CD8-positive, alpha-beta memory T cell (primary cell): ENCODE data around the gene TTC28. TPM values are rescaled to one million over a fixed set of nuclear protein-coding genes. Genes with fewer than 3 reads are reported as not detected.

Experiments used
- CTCF ChIA-PET: fragments of 350-600 bp; sonication (Branson Sonifier 250); formaldehyde crosslinking; loops from one replicate; lab custom pipeline; 2021; ENCODE audit warnings: antibody characterized with exemption; lab: Charles Lee
- POLR2A ChIA-PET: fragments of 350-600 bp; sonication (Branson Sonifier 250); formaldehyde crosslinking; loops from one replicate; lab custom pipeline; 2021; ENCODE audit warnings: antibody characterized with exemption; lab: Charles Lee
- DNase-seq, 5 donors: peaks; one replicate each; pipeline versions ENCODE4 v3.0.0 to v3.0.0-alpha.2; 2020 to 2022; ENCODE audit warnings: mixed read lengths in 1 of 5
- H3K27ac ChIP-seq: one replicate; pipeline ENCODE4 v1.7.0; 2013; ENCODE audit warnings: low read depth, mild to moderate bottlenecking, low read length, moderate library complexity
- H3K27me3 ChIP-seq: 2 replicates; pipeline ENCODE4 v1.7.0; 2013; ENCODE audit warnings: low read length, mild to moderate bottlenecking; ENCODE audit not compliant: insufficient read depth, poor library complexity, severe bottlenecking
- H3K36me3 ChIP-seq: 2 replicates; pipeline ENCODE4 v1.7.0; 2013; ENCODE audit warnings: mild to moderate bottlenecking, low read length, moderate library complexity; ENCODE audit not compliant: insufficient read depth
- H3K4me1 ChIP-seq: 2 replicates; pipeline ENCODE4 v1.7.0; 2013; ENCODE audit warnings: mild to moderate bottlenecking, low read length, moderate library complexity; ENCODE audit not compliant: insufficient read depth
- H3K4me3 ChIP-seq: 2 replicates; pipeline ENCODE4 v1.7.0; 2013; ENCODE audit warnings: mild to moderate bottlenecking, low read length
- H3K9me3 ChIP-seq: 2 replicates; pipeline ENCODE4 v1.7.0; 2013; ENCODE audit warnings: mild to moderate bottlenecking, low read length
- H3K27ac Mint-ChIP-seq, 8 donors: one replicate each; pipeline ENCODE4 v1.8.0; 2020 to 2021; ENCODE audit warnings: mixed read lengths in 8 of 8, mild to moderate bottlenecking in 6 of 8, inconsistent platforms in 3 of 8, moderate library complexity in 3 of 8
- H3K27me3 Mint-ChIP-seq, 2 donors: one replicate each; pipeline ENCODE4 v1.8.0; 2020 to 2021; ENCODE audit warnings: mixed read lengths in 2 of 2, mild to moderate bottlenecking in 1 of 2, moderate library complexity in 1 of 2
- H3K36me3 Mint-ChIP-seq, 3 donors: one replicate each; pipeline ENCODE4 v1.8.0; 2020 to 2021; ENCODE audit warnings: mixed read lengths in 3 of 3, inconsistent platforms in 1 of 3, mild to moderate bottlenecking in 1 of 3
- H3K4me1 Mint-ChIP-seq, 3 donors: one replicate each; pipeline ENCODE4 v1.8.0; 2020 to 2021; ENCODE audit warnings: mixed read lengths in 3 of 3, inconsistent platforms in 1 of 3, mild to moderate bottlenecking in 1 of 3
- H3K4me3 Mint-ChIP-seq, 7 donors: one replicate each; pipeline ENCODE4 v1.8.0; 2020 to 2021; ENCODE audit warnings: mixed read lengths in 7 of 7, mild to moderate bottlenecking in 6 of 7, moderate library complexity in 4 of 7, inconsistent platforms in 2 of 7
- H3K9me3 Mint-ChIP-seq, 5 donors: one replicate each; pipeline ENCODE4 v1.8.0; 2020 to 2022; ENCODE audit warnings: mixed read lengths in 5 of 5, mild to moderate bottlenecking in 3 of 5, moderate library complexity in 2 of 5, inconsistent platforms in 1 of 5
- polyA plus RNA-seq: library from polyadenylated mRNA; unstranded; fragments of 300-500 nt; fragmentation: Illumina TruSeq; gene quantifications from one replicate; pipeline ENCODE4 v1.2.3, GENCODE V29; 2021
- total RNA-seq, 2 experiments: library from RNA; stranded (reverse); gene quantifications; one replicate each; pipeline ENCODE4 v1.2.3, GENCODE V29; 2021

TTC28 gene
- total and polyA plus RNA-seq, 3 experiments from 2014 or later, result 0.24 to 0.60 (median 0.51) TPM

DNA sequence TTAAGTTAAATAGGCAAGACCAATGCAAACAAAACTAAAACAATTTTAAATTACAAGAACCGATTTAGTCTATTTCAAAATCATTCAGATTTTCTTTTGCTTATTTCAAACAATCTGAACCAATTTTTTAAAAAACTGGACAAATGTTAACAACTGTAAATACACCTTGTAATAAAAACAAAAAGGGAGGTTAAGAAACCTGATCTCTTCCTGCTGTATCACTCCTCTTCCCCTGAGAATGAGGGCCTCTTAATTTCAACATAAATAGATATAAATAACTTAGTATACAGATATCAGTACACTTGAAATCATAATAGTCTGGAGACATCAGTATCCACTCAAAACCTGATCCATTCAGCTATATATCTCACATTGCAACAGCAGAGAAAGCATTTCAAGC is 346.6 kb downstream of the TTC28 start:
- ChIA-PET POLR2A (no interaction called here), CTCF (no interaction called here)
- no peaks in the 10 kb centered on the region for H3K36me3 ChIP-seq
- Mint-ChIP-seq H3K36me3 (no peaks in the 10 kb centered on the region), H3K27ac (no peak overlapping the region), H3K9me3 (peaks cover 0 to 4% (median 0%) of the 10 kb centered on the region in 5 donors), H3K27me3 (peaks cover under 1 to 6% of the 10 kb centered on the region in 2 donors), H3K4me1 (no peaks in the 10 kb centered on the region), H3K4me3 (no peak overlapping the region)
- no peak for DNase-seq
- no peaks in the 10 kb centered on the region for H3K9me3 ChIP-seq
- H3K4me3 ChIP-seq, result no peak overlapping the region
- H3K4me1 ChIP-seq, result no peaks in the 10 kb centered on the region
- H3K27me3 ChIP-seq, result no peaks in the 10 kb centered on the region
- no peak overlapping the region for H3K27ac ChIP-seq

- ChIA-PET POLR2A (no interaction called here), CTCF (no interaction called here)
- H3K9me3 ChIP-seq, result no peaks in the 10 kb centered on the region
- no peak overlapping the region for H3K4me3 ChIP-seq
- H3K4me1 Mint-ChIP-seq, result no peaks in the 10 kb centered on the region
- H3K4me3 Mint-ChIP-seq, result no peak overlapping the region
- no peaks in the 10 kb centered on the region for H3K27me3 ChIP-seq
- H3K36me3 Mint-ChIP-seq, result no peaks in the 10 kb centered on the region
- peaks cover 0 to 6% of the 10 kb centered on the region in 2 donors for H3K27me3 Mint-ChIP-seq
- no peak for DNase-seq
- H3K4me1 ChIP-seq, result no peaks in the 10 kb centered on the region
- H3K36me3 ChIP-seq, result no peaks in the 10 kb centered on the region
- H3K27ac Mint-ChIP-seq, result no peak overlapping the region
- H3K9me3 Mint-ChIP-seq, result peaks cover 0 to 4% (median 0%) of the 10 kb centered on the region in 5 donors
- no peak overlapping the region for H3K27ac ChIP-seq
These were observed 347.2 kb downstream of the TTC28 start for GRCh38 chr22:28332410-28332809.

- no peaks in the 10 kb centered on the region for H3K36me3 Mint-ChIP-seq
- no peak overlapping the region for H3K27ac Mint-ChIP-seq
- ChIA-PET CTCF (no interaction called here), POLR2A (no interaction called here)
- no peaks in the 10 kb centered on the region for H3K9me3 ChIP-seq
- H3K36me3 ChIP-seq, result no peaks in the 10 kb centered on the region
- no peak for DNase-seq
- H3K4me3 Mint-ChIP-seq, result no peak overlapping the region
- H3K9me3 Mint-ChIP-seq, result peaks cover 0 to 4% (median 0%) of the 10 kb centered on the region in 5 donors
- H3K4me1 ChIP-seq, result no peaks in the 10 kb centered on the region
- peaks cover 0 to 6% of the 10 kb centered on the region in 2 donors for H3K27me3 Mint-ChIP-seq
- H3K27ac ChIP-seq, result no peak overlapping the region
- no peak overlapping the region for H3K4me3 ChIP-seq
- H3K27me3 ChIP-seq, result no peaks in the 10 kb centered on the region
- H3K4me1 Mint-ChIP-seq, result no peaks in the 10 kb centered on the region
These were observed 347.9 kb downstream of the TTC28 start for GRCh38 chr22:28331695-28332094.

DNA sequence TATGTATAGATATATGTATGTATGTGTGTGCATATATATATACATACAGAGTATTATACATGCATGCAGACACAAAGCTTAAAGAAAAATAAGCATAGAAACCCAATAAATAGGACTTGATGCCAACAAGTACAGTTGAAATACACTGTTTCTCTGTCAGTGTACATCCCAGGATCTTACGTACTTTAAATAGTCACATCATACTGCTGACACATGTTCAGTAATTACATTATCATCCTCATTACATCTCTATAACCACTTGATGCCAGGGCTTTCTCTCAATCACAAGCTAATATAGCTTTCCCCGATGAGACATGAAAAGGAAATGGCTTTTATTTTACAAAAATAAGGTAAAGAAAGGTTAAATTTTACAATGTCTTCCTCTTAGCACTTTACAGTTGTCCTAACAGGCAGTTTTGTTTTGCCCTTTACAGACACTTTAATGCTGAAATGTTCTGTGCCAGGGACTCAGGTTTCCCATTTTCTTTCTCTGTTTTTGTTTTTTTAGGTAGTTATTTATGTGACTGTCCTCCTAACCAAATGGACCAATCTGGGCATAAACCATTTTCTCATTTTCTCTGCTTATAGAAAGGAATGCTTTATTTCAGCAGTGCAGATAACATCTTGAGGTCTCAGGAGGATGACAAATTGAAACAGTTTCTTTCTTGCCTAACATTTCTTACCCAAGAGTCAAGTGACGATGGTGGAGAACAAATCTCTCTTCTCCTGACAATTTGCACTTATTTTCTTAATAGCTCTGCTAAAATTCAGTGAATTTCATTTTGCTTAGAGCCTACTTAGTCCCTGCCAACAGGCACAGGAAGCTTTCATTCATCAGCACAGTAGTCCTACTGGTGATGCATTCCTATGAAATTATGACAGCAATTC is 350.2 kb downstream of the TTC28 start:
- no peak for DNase-seq

GRCh38 chr22:28328756-28329155 is 350.9 kb downstream of the TTC28 start:
- H3K4me1 Mint-ChIP-seq, result no peaks in the 10 kb centered on the region
- H3K36me3 Mint-ChIP-seq, result no peaks in the 10 kb centered on the region
- no peaks in the 10 kb centered on the region for H3K27me3 ChIP-seq
- H3K9me3 Mint-ChIP-seq, result no peaks in the 10 kb centered on the region
- peaks cover 2 to 7% of the 10 kb centered on the region in 2 donors for H3K27me3 Mint-ChIP-seq
- no peak overlapping the region for H3K27ac ChIP-seq
- H3K4me3 ChIP-seq, result no peak overlapping the region
- no peaks in the 10 kb centered on the region for H3K36me3 ChIP-seq
- no peaks in the 10 kb centered on the region for H3K9me3 ChIP-seq
- H3K4me1 ChIP-seq, result no peaks in the 10 kb centered on the region
- CTCF ChIA-PET, result no interaction called here
- no peak overlapping the region for H3K4me3 Mint-ChIP-seq
- no peak for DNase-seq
- H3K27ac Mint-ChIP-seq, result no peak overlapping the region
- POLR2A ChIA-PET, result no interaction called here

More for the DNA sequence above, 350.2 kb downstream of the TTC28 start:
- CTCF ChIA-PET, result no interaction called here
- Mint-ChIP-seq H3K27ac (no peak overlapping the region), H3K4me3 (no peak overlapping the region), H3K4me1 (no peaks in the 10 kb centered on the region), H3K36me3 (no peaks in the 10 kb centered on the region), H3K9me3 (no peaks in the 10 kb centered on the region), H3K27me3 (peaks cover 2 to 7% of the 10 kb centered on the region in 2 donors)
- no peaks in the 10 kb centered on the region for H3K36me3 ChIP-seq
- no peak overlapping the region for H3K4me3 ChIP-seq
- H3K4me1 ChIP-seq, result no peaks in the 10 kb centered on the region
- H3K27me3 ChIP-seq, result no peaks in the 10 kb centered on the region
- no peak overlapping the region for H3K27ac ChIP-seq
- no peaks in the 10 kb centered on the region for H3K9me3 ChIP-seq
- POLR2A ChIA-PET, result no interaction called here

- Mint-ChIP-seq H3K27me3 (peaks cover 3 to 5% of the 10 kb centered on the region in 2 donors), H3K9me3 (peaks cover 0 to 3% (median 0%) of the 10 kb centered on the region in 5 donors), H3K4me1 (no peaks in the 10 kb centered on the region), H3K27ac (peak overlapping the region in 1 of 8 donors; percentile 2), H3K36me3 (no peaks in the 10 kb centered on the region), H3K4me3 (no peak overlapping the region)
- no peaks in the 10 kb centered on the region for H3K36me3 ChIP-seq
- ChIA-PET CTCF (no interaction called here), POLR2A (no interaction called here)
- H3K4me1 ChIP-seq, result no peaks in the 10 kb centered on the region
- H3K27ac ChIP-seq, result no peak overlapping the region
- H3K4me3 ChIP-seq, result no peak overlapping the region
- H3K9me3 ChIP-seq, result no peaks in the 10 kb centered on the region
- H3K27me3 ChIP-seq, result no peaks in the 10 kb centered on the region
- DNase-seq, result no peak
These were observed 363.6 kb downstream of the TTC28 start for GRCh38 chr22:28316014-28316413.

DNA sequence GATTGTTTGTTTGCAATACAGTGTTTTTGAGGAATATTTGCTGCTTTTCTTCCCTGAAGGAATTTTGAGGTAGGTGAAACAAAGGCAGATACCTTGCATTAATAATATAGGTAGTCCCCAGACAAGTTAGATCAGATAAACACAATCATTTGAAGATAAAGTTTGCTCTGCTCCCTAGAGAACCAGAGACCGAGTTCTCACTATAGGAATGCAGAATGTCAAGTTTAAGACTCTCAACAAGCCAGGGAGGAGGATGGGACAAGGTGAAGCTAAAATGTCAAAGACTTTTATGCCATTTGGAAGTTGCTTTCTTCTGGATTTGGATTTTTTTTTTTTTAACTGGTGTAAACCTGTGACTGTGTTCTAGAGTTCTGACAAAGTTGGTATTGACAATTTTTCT is 364.7 kb downstream of the TTC28 start:
- H3K9me3 ChIP-seq, result no peaks in the 10 kb centered on the region
- H3K4me1 ChIP-seq, result no peaks in the 10 kb centered on the region
- ChIA-PET CTCF (no interaction called here), POLR2A (no interaction called here)
- Mint-ChIP-seq H3K4me1 (no peaks in the 10 kb centered on the region), H3K36me3 (no peaks in the 10 kb centered on the region), H3K4me3 (no peak overlapping the region), H3K9me3 (peaks cover 0 to 3% (median 0%) of the 10 kb centered on the region in 5 donors), H3K27ac (no peak overlapping the region), H3K27me3 (peaks cover 3 to 5% of the 10 kb centered on the region in 2 donors)
- no peak overlapping the region for H3K27ac ChIP-seq
- H3K27me3 ChIP-seq, result no peaks in the 10 kb centered on the region
- no peak overlapping the region for H3K4me3 ChIP-seq
- H3K36me3 ChIP-seq, result no peaks in the 10 kb centered on the region
- no peak for DNase-seq

DNA sequence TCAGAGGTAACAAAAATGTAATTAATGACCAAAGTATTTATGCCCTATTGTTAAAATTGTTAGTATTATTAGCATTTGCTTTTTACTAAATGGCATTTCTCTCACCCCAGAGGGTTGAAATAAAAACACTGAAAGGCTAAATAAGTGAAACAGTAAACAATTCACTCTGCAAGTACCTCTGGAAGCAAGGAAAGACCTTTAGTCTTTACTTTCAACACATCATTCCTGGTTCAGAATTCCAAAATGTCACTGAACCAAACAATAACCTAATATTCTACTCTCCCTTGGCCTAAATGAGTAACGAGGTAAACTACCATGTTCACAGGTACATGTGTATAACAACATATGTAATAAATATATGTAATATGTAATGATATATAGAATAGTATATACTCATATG is 369.3 kb downstream of the TTC28 start:
- H3K27me3 Mint-ChIP-seq, result peaks cover 0 to 12% of the 10 kb centered on the region in 2 donors
- no peak overlapping the region for H3K4me3 Mint-ChIP-seq
- Histone ChIP-seq H3K36me3 (no peaks in the 10 kb centered on the region), H3K27ac (no peak overlapping the region), H3K4me3 (no peak overlapping the region), H3K27me3 (no peaks in the 10 kb centered on the region), H3K9me3 (no peaks in the 10 kb centered on the region), H3K4me1 (no peaks in the 10 kb centered on the region)
- ChIA-PET CTCF (no interaction called here), POLR2A (no interaction called here)
- H3K36me3 Mint-ChIP-seq, result no peaks in the 10 kb centered on the region
- H3K4me1 Mint-ChIP-seq, result no peaks in the 10 kb centered on the region
- H3K9me3 Mint-ChIP-seq, result peaks cover 0 to 3% (median 0%) of the 10 kb centered on the region in 5 donors
- no peak overlapping the region for H3K27ac Mint-ChIP-seq
- DNase-seq, result no peak
